HepG2 (cell line): ENCODE data around the gene TECPR1. TPM values are rescaled to one million over a fixed set of nuclear protein-coding genes. Genes with fewer than 3 reads are reported as not detected.

Experiments used
- HBP1 ChIP-seq: IDR thresholded peaks from 2 replicates; pipeline ENCODE4 v1.6.1; 2016; ENCODE audit warnings: low read depth, control low read depth
- HOXA3 ChIP-seq: sonication (generic); formaldehyde crosslinking; IDR thresholded peaks from 2 replicates; pipeline ENCODE4 v1.5.0; 2020; ENCODE audit warnings: missing genetic modification reagents
- ISL2 ChIP-seq: sonication (generic); formaldehyde crosslinking; IDR thresholded peaks from 2 replicates; pipeline ENCODE4 v1.5.0; 2020; ENCODE audit warnings: missing genetic modification reagents
- KAT8 ChIP-seq: IDR thresholded peaks from 2 replicates; pipeline ENCODE4 v1.6.1; 2016; ENCODE audit warnings: missing genetic modification reagents, missing compliant biosample characterization
- KLF6 ChIP-seq: IDR thresholded peaks from 2 replicates; pipeline ENCODE4 v1.8.0; 2016; ENCODE audit warnings: missing biosample characterization, missing genetic modification reagents
- LCORL ChIP-seq, 2 experiments: fragments of 450-650 bp in 1 of 2; sonication (generic) in 1 of 2; formaldehyde crosslinking in 1 of 2; IDR thresholded peaks; 2 replicates each; pipeline versions ENCODE4 v1.5.0 to v1.6.1; 2017 to 2020; ENCODE audit warnings: antibody characterized with exemption in 1 of 2, missing genetic modification reagents in 1 of 2
- MED1 ChIP-seq: sonication (generic); formaldehyde crosslinking; IDR thresholded peaks from 2 replicates; pipeline ENCODE4 v1.4.0; 2020; ENCODE audit warnings: missing genetic modification reagents
- NR2F6 ChIP-seq, 2 experiments: IDR thresholded peaks; 2 replicates each; pipeline ENCODE4 v1.6.1; 2016; ENCODE audit warnings: antibody characterized with exemption in 1 of 2, mild to moderate bottlenecking in 1 of 2
- PAWR ChIP-seq: sonication (generic); formaldehyde crosslinking; IDR thresholded peaks from 2 replicates; pipeline ENCODE4 v1.4.0; 2020; ENCODE audit warnings: missing genetic modification reagents, mild to moderate bottlenecking, borderline replicate concordance
- PHB2 ChIP-seq: fragments of 450-650 bp; IDR thresholded peaks from 2 replicates; pipeline ENCODE4 v1.6.1; 2018; ENCODE audit not compliant: partially characterized antibody
- POLR2AphosphoS5 ChIP-seq: IDR thresholded peaks from 2 replicates; pipeline ENCODE4 v1.6.1; 2012; ENCODE audit warnings: low read depth, low read length
- ZBTB25 ChIP-seq: IDR thresholded peaks from 2 replicates; pipeline ENCODE4 v1.6.1; 2018; ENCODE audit warnings: missing genetic modification reagents
- ZNF180 ChIP-seq: sonication (generic); formaldehyde crosslinking; IDR thresholded peaks from 2 replicates; pipeline ENCODE4 v1.4.0; 2020; ENCODE audit warnings: low read depth, missing genetic modification reagents, borderline replicate concordance
- ZNF530 ChIP-seq: sonication (generic); formaldehyde crosslinking; IDR thresholded peaks from 2 replicates; pipeline ENCODE4 v1.5.0; 2020; ENCODE audit warnings: low read depth, mild to moderate bottlenecking, missing genetic modification reagents
- ZNF574 ChIP-seq: sonication (generic); formaldehyde crosslinking; IDR thresholded peaks from 2 replicates; pipeline ENCODE4 v1.4.0; 2020; ENCODE audit warnings: missing genetic modification reagents
- ZNF597 ChIP-seq: sonication (generic); formaldehyde crosslinking; IDR thresholded peaks from 2 replicates; pipeline ENCODE4 v1.5.0; 2020; ENCODE audit warnings: missing genetic modification reagents
- ZNF615 ChIP-seq: sonication (generic); formaldehyde crosslinking; IDR thresholded peaks from 2 replicates; pipeline ENCODE4 v1.5.0; 2020; ENCODE audit warnings: mild to moderate bottlenecking, missing genetic modification reagents, borderline replicate concordance
- ZNF740 ChIP-seq: sonication (generic); formaldehyde crosslinking; IDR thresholded peaks from 2 replicates; pipeline ENCODE4 v1.4.0; 2020; ENCODE audit warnings: missing genetic modification reagents
- polyA plus RNA-seq, 8 experiments: library from polyadenylated mRNA; depleted of rRNA in 3 of 8; stranded (reverse) in 7 of 8; unstranded in 1 of 8; fragments of >200 nt; fragmentation: Illumina TruSeq in 4 of 8; extraction: Trizol in 4 of 8; gene quantifications; 2 replicates each; pipeline versions ENCODE4 v1.2.1 to v1.2.3, GENCODE V29; 2011 to 2016; ENCODE audit warnings: low read depth in 4 of 8, missing spikeins in 1 of 8, mixed read lengths in 1 of 8; ENCODE audit not compliant: insufficient read depth in 1 of 8
- total RNA-seq, 5 experiments: library from RNA; depleted of rRNA; stranded (reverse); fragments of >200 nt; fragmentation: Illumina TruSeq; extraction: Trizol; gene quantifications; 2 replicates each; pipeline ENCODE4 v1.2.3, GENCODE V29; 2016; ENCODE audit warnings: low read depth in 1 of 5
- TF ChIP-seq, protein P1 (sequence below): sonication (generic); formaldehyde crosslinking; IDR thresholded peaks from 2 replicates; pipeline ENCODE4 v1.8.0; 2022; ENCODE audit warnings: mild to moderate bottlenecking, missing genetic modification reagents, moderate library complexity
- TF ChIP-seq, protein P2 (sequence below): sonication (generic); formaldehyde crosslinking; IDR thresholded peaks from 2 replicates; pipeline ENCODE4 v1.8.1; 2022; ENCODE audit warnings: low read depth, mild to moderate bottlenecking, missing genetic modification reagents

The TECPR1 gene
- total and polyA plus RNA-seq, 2 of the 13 experiments (the other 11 are each of a cell fraction or from before 2014, with no cell fraction given), result 2.3 to 6.3 TPM

DNA sequence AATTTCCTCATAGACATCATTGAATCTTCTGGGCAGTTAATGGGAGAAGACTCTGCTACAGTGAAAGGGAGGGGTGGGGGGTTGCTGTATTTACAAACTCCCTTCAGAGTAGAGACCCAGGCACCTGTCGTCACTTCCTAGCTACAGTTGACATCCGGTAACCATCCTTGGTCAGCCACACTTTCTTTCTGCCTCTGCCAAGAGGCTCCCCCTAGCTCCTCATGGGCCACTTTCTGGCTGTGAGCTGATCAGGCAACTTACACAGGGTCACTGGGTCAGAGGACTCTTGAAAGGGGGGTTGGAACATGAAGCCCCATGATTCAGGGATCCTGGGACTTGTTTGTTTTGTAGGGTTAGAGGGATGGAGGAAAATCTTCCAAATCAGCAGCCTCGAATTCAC lies 1.2 kb downstream of the TECPR1 start (continued):
- TF ChIP-seq PHB2, result no peak
- TF ChIP-seq MED1 (CRISPR knock-in tag), result 0 out of 2 replicates have a peak, but pooled peaks have one; percentile 8
- TF ChIP-seq KLF6 (CRISPR knock-in tag), result no peak
- peak; percentile 42; the same call in 1 of the 2 replicates for TF ChIP-seq POLR2AphosphoS5
- no peak for TF ChIP-seq ISL2 (CRISPR knock-in tag)
- TF ChIP-seq ZNF530, result no peak
- TF ChIP-seq KAT8, result peak; percentile 53; the same call in 1 of the 2 replicates
- TF ChIP-seq ZNF615 (CRISPR knock-in tag), result no peak
- TF ChIP-seq ZNF597 (CRISPR knock-in tag), result no peak
- peak; percentile 36; the same call in 1 of the 2 replicates for TF ChIP-seq ZNF574 (CRISPR knock-in tag)
- TF ChIP-seq, protein P1, sequence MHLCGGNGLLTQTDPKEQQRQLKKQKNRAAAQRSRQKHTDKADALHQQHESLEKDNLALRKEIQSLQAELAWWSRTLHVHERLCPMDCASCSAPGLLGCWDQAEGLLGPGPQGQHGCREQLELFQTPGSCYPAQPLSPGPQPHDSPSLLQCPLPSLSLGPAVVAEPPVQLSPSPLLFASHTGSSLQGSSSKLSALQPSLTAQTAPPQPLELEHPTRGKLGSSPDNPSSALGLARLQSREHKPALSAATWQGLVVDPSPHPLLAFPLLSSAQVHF (CRISPR knock-in tag), result no peak
- TF ChIP-seq, protein P2, sequence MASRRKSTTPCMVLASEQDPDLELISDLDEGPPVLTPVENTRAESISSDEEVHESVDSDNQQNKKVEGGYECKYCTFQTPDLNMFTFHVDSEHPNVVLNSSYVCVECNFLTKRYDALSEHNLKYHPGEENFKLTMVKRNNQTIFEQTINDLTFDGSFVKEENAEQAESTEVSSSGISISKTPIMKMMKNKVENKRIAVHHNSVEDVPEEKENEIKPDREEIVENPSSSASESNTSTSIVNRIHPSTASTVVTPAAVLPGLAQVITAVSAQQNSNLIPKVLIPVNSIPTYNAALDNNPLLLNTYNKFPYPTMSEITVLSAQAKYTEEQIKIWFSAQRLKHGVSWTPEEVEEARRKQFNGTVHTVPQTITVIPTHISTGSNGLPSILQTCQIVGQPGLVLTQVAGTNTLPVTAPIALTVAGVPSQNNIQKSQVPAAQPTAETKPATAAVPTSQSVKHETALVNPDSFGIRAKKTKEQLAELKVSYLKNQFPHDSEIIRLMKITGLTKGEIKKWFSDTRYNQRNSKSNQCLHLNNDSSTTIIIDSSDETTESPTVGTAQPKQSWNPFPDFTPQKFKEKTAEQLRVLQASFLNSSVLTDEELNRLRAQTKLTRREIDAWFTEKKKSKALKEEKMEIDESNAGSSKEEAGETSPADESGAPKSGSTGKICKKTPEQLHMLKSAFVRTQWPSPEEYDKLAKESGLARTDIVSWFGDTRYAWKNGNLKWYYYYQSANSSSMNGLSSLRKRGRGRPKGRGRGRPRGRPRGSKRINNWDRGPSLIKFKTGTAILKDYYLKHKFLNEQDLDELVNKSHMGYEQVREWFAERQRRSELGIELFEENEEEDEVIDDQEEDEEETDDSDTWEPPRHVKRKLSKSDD, result no peak
- 0 out of 2 replicates have a peak, but pooled peaks have one; percentile 7 for TF ChIP-seq ZBTB25 (CRISPR knock-in tag)
- no peak for TF ChIP-seq LCORL (IDR thresholded peaks at IDR 0.05)
- no peak for TF ChIP-seq LCORL (CRISPR knock-in tag; IDR thresholded peaks at IDR 0.05)
- TF ChIP-seq ZNF180, result no peak
- no peak for TF ChIP-seq ZNF740 (CRISPR knock-in tag)
- no peak for TF ChIP-seq HOXA3 (CRISPR knock-in tag)
- peak; percentile 22; the same call in 1 of the 2 replicates for TF ChIP-seq NR2F6 (IDR thresholded peaks at IDR 0.05)
- TF ChIP-seq NR2F6 (CRISPR knock-in tag; IDR thresholded peaks at IDR 0.05), result peak; percentile 27; the same call in 1 of the 2 replicates
- no peak for TF ChIP-seq HBP1
- no peak for TF ChIP-seq PAWR (CRISPR knock-in tag)
